Activated CD4-positive, alpha-beta T cell treated with anti-CD3 and anti-CD28 coated beads, Interleukin-2, amount 10 ng/mL, durations not matched to agents 7 days and 5 days (primary cell): ENCODE results near the gene SLC5A11. TPM values are rescaled to one million over a fixed set of nuclear protein-coding genes. Genes with fewer than 3 reads are reported as not detected.
"Not testable (repeated sequence)": the region's sequence is repeated elsewhere in the genome, so short reads cannot be mapped to it uniquely, and the experiment has no call there.

Source experiments
- CTCF ChIA-PET: fragments of 350-600 bp; sonication (Branson Sonifier 250); formaldehyde crosslinking; loops from one replicate; lab custom pipeline; 2021; ENCODE audit warnings: antibody characterized with exemption; lab: Charles Lee
- POLR2A ChIA-PET: fragments of 350-600 bp; sonication (Branson Sonifier 250); formaldehyde crosslinking; loops from one replicate; lab custom pipeline; 2021; ENCODE audit warnings: antibody characterized with exemption; lab: Charles Lee
- DNase-seq: peaks from one replicate; pipeline ENCODE4 v3.0.0-alpha.2; 2020
- H3K27ac Mint-ChIP-seq: one replicate; pipeline ENCODE4 v1.8.0; 2021; ENCODE audit warnings: mild to moderate bottlenecking, moderate library complexity, mixed read lengths
- H3K27me3 Mint-ChIP-seq: one replicate; pipeline ENCODE4 v1.8.0; 2021; ENCODE audit warnings: mixed read lengths
- H3K36me3 Mint-ChIP-seq: one replicate; pipeline ENCODE4 v1.8.0; 2021; ENCODE audit warnings: low read depth, mixed read lengths
- H3K4me1 Mint-ChIP-seq: one replicate; pipeline ENCODE4 v1.8.0; 2021; ENCODE audit warnings: mixed read lengths
- H3K4me3 Mint-ChIP-seq: one replicate; pipeline ENCODE4 v1.8.0; 2021; ENCODE audit warnings: mild to moderate bottlenecking, moderate library complexity, mixed read lengths
- H3K9me3 Mint-ChIP-seq: one replicate; pipeline ENCODE4 v1.8.0; 2021; ENCODE audit warnings: mixed read lengths
- total RNA-seq, 2 experiments: library from RNA; stranded (reverse); gene quantifications; one replicate each; pipeline ENCODE4 v1.2.3, GENCODE V29; 2021

Gene SLC5A11
- total RNA-seq, 2 experiments from 2014 or later, result not detected

DNA sequence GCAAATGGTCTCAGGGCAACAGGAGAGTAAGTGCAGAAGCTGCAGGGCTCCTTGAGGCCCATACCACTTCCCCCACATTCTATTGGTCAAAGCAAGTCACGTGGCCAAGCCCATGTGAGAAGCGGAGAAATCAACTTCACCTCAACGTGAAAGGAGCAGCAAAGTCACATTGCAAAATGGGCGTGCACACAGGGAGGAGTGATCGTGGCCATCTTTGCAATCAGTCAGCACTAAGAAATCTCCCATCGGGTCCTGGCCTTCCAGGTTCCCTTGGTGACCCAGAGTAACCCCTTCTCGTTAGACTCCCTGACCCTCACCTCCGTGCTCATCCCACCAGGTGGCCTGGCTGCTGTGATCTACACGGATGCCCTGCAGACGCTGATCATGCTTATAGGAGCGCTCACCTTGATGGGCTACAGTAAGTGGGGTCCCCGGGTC, 38.0 kb downstream of the SLC5A11 start:
- no peaks in the 10 kb centered on the region for H3K4me1 Mint-ChIP-seq
- POLR2A ChIA-PET, result no interaction called here
- H3K36me3 Mint-ChIP-seq, result no peaks in the 10 kb centered on the region
- peaks cover 9% of the 10 kb centered on the region for H3K27me3 Mint-ChIP-seq
- H3K27ac Mint-ChIP-seq, result no peak overlapping the region
- no peak overlapping the region for H3K4me3 Mint-ChIP-seq
- peaks cover 5% of the 10 kb centered on the region for H3K9me3 Mint-ChIP-seq
- CTCF ChIA-PET, result interaction anchor here (0.6 to 1.8 kb wide), 2 partner anchors 10 to 64 kb away, joined by 4 to 5 read pairs; no protein-coding TSS in a partner anchor
- no peak for DNase-seq

DNA sequence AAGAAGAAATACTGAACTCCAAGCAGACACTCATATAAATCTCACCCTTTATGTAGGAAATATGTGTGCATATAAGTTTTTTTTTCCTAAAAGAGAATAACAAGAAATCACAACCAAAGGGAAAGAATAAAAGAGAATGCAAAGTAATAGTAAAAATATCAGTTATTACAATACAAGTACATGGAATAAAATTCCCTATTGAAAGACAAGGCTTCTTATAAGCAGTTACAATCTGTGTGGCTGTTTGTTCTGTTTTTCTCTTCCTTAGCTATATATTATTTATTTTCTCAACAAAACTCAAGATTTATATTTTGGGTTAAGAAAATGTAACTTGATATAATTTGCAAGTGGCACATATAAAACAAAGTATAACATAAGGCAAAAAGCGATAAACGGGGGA, 41.7 kb downstream of the SLC5A11 start:
- no peak for DNase-seq
- H3K36me3 Mint-ChIP-seq, result no peaks in the 10 kb centered on the region
- H3K9me3 Mint-ChIP-seq, result no peaks in the 10 kb centered on the region
- ChIA-PET POLR2A (no interaction called here), CTCF (no interaction called here)
- H3K4me1 Mint-ChIP-seq, result no peaks in the 10 kb centered on the region
- H3K27ac Mint-ChIP-seq, result no peak overlapping the region
- H3K4me3 Mint-ChIP-seq, result no peak overlapping the region
- H3K27me3 Mint-ChIP-seq, result peaks cover 16% of the 10 kb centered on the region

DNA sequence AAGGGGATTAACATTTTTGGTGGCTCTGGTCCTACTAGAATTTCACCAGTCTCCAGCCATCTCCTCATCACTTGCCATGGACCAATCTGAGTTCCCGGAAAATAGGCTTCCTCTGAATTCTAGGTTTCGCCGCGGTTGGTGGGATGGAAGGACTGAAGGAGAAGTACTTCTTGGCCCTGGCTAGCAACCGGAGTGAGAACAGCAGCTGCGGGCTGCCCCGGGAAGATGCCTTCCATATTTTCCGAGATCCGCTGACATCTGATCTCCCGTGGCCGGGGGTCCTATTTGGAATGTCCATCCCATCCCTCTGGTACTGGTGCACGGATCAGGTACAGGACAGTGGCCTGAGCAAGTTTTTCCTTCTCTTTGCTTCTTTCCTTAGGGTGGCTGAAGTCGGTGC, 45.0 kb downstream of the SLC5A11 start:
- no peaks in the 10 kb centered on the region for H3K36me3 Mint-ChIP-seq
- no peak for DNase-seq
- H3K9me3 Mint-ChIP-seq, result no peaks in the 10 kb centered on the region
- ChIA-PET POLR2A (no interaction called here), CTCF (no interaction called here)
- no peak overlapping the region for H3K27ac Mint-ChIP-seq
- no peaks in the 10 kb centered on the region for H3K4me1 Mint-ChIP-seq
- H3K4me3 Mint-ChIP-seq, result no peak overlapping the region
- peaks cover 16% of the 10 kb centered on the region for H3K27me3 Mint-ChIP-seq

DNA sequence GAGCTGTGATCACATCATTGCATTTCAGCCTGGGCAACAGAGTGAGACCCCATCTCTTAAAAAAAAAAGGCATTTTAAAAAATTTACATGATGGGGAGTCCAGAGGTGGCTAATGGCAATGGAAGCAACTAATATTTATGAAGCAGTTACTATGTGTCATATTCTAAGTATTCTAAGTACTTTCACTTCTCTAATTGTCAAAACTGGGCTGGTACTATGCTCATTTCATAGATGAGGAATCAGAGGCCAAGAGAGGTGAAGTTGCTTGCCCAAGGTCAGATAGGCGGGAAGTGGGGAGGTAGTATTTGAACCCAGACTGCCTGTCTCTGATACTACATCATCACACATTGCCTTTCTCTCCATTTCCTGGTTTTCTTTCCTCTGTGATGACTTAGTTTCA, 50.7 kb downstream of the SLC5A11 start:
- no peak for DNase-seq
- Mint-ChIP-seq H3K9me3 (peaks cover 2% of the 10 kb centered on the region), H3K27me3 (peaks cover 4% of the 10 kb centered on the region), H3K4me3 (no peak overlapping the region), H3K27ac (no peak overlapping the region), H3K4me1 (no peaks in the 10 kb centered on the region), H3K36me3 (no peaks in the 10 kb centered on the region)
- ChIA-PET POLR2A (no interaction called here), CTCF (interaction anchor here (0.6 kb wide), 1 partner anchor 276 kb away, joined by 4 read pairs; no protein-coding TSS in a partner anchor)

DNA sequence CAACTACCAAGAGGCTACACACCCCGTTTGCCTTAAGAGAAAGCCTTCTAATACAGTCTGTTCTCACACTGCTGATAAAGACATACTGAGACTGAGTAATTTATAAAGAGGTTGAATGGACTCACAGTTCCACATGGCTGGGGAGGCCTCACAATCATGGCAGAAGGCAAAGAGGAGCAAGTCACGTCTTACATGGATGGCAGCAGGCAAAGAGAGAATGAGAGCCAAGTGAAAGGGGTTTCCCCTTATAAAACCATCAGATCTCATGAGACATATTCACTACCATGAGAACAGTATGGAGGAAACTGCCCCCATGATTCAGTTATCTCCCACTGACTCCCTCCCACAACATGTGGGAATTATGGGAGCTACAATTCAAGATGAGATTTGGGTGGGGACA, 51.8 kb downstream of the SLC5A11 start:
- CTCF ChIA-PET, POLR2A ChIA-PET, H3K27me3 Mint-ChIP-seq, H3K27ac Mint-ChIP-seq, H3K4me3 Mint-ChIP-seq, H3K36me3 Mint-ChIP-seq, H3K4me1 Mint-ChIP-seq, H3K9me3 Mint-ChIP-seq, DNase-seq: not testable (repeated sequence)

DNA sequence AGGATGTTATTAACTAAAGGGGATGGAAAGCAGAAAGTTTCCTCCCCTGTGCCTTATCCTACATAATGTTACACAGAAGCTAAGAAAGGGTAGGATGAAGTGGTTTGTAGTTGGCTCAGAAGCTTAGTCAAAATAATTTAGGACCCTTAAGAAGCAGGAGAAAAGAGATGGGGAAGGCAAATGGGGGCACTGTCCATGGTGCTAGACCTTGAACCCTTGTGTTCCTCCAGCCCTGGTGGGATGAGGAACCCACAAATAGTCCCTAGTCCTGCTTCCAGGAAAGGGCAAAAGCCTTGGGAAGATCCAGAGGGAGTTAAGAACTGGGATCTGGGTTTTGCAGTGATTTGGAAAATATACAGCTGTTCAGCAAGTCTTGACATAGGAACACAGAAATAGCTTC, 54.5 kb downstream of the SLC5A11 start:
- Mint-ChIP-seq H3K36me3 (no peaks in the 10 kb centered on the region), H3K4me3 (no peak overlapping the region), H3K4me1 (no peaks in the 10 kb centered on the region), H3K27me3 (peaks cover 7% of the 10 kb centered on the region), H3K9me3 (peaks cover 2% of the 10 kb centered on the region), H3K27ac (no peak overlapping the region)
- CTCF ChIA-PET, result interaction anchor here (1.2 kb wide), 1 partner anchor 62 kb away, joined by 4 read pairs; no protein-coding TSS in a partner anchor
- DNase-seq, result no peak
- POLR2A ChIA-PET, result no interaction called here

DNA sequence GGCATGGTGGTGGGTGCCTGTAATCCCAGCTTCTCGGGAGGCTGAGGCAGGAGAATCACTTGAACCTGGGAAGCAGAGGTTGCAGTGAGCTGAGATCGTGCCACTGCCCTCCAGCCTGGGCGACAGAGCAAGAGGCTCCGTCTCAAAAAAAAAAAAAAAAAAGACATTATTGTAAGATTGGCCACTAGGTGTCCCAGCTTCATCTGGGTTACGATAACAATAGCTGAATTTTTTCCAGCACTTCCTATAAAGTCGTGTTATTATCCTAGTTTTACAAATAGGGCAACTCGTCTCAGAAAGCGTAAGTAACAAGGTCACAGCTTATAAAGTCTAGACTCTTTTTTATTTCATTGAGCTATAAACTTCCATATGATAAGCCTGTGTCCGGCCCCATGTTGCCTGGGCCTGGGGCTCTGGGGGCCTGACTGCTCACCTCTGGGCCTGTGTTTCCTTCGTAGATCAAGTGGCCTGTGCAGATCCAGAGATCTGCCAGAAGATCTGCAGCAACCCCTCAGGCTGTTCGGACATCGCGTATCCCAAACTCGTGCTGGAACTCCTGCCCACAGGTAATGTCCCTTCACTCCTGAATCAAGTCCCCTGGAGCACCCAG, 60.5 kb downstream of the SLC5A11 start:
- H3K4me1 Mint-ChIP-seq, result no peaks in the 10 kb centered on the region
- H3K27me3 Mint-ChIP-seq, result peaks cover 4% of the 10 kb centered on the region
- H3K4me3 Mint-ChIP-seq, result no peak overlapping the region
- ChIA-PET POLR2A (interaction anchor here (0.7 kb wide), 1 partner anchor 11 kb away, joined by 10 read pairs; no protein-coding TSS in a partner anchor), CTCF (interaction anchor here (0.7 to 0.8 kb wide), 2 partner anchors 145 to 303 kb away, joined by 3 to 4 read pairs; no protein-coding TSS in a partner anchor)
- H3K36me3 Mint-ChIP-seq, result no peaks in the 10 kb centered on the region
- no peak for DNase-seq
- H3K27ac Mint-ChIP-seq, result no peak overlapping the region
- H3K9me3 Mint-ChIP-seq, result no peaks in the 10 kb centered on the region

DNA sequence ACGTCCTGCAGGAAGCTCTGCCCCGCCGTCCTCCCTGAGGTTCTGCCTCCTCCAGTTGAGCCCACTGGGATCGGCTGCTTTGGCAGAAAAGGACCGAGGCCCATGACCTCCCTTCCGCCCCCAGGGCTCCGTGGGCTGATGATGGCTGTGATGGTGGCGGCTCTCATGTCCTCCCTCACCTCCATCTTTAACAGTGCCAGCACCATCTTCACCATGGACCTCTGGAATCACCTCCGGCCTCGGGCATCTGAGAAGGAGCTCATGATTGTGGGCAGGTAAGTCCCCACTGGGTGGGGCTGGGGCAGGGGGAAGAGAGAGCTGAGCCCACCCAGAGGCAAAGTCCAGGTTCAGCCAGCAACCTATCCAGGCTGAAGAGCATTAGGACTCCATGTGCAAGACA, 61.1 kb downstream of the SLC5A11 start:
- DNase-seq, result no peak
- Mint-ChIP-seq H3K36me3 (no peaks in the 10 kb centered on the region), H3K27ac (no peak overlapping the region), H3K27me3 (peaks cover 4% of the 10 kb centered on the region), H3K4me1 (no peaks in the 10 kb centered on the region), H3K9me3 (no peaks in the 10 kb centered on the region), H3K4me3 (no peak overlapping the region)
- ChIA-PET CTCF (interaction anchor here (0.7 kb wide), 1 partner anchor 304 kb away, joined by 4 read pairs; no protein-coding TSS in a partner anchor), POLR2A (interaction anchor here (0.7 kb wide), 1 partner anchor 11 kb away, joined by 10 read pairs; no protein-coding TSS in a partner anchor)

DNA sequence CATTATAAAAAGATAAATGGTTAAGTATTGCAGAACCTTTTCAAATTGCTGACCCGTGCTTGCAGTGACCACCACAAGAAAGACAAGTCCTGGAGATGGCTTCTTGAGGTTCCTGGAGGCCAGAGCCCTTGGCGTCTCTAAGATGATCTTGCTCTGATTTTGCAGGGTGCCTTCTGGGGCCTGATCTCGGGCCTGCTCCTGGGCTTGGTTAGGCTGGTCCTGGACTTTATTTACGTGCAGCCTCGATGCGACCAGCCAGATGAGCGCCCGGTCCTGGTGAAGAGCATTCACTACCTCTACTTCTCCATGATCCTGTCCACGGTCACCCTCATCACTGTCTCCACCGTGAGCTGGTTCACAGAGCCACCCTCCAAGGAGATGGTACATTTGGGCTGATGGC, 63.0 kb downstream of the SLC5A11 start:
- H3K9me3 Mint-ChIP-seq, result no peaks in the 10 kb centered on the region
- H3K27ac Mint-ChIP-seq, result no peak overlapping the region
- POLR2A ChIA-PET, result no interaction called here
- DNase-seq, result no peak
- no peak overlapping the region for H3K4me3 Mint-ChIP-seq
- no peaks in the 10 kb centered on the region for H3K4me1 Mint-ChIP-seq
- H3K36me3 Mint-ChIP-seq, result no peaks in the 10 kb centered on the region
- CTCF ChIA-PET, result interaction anchor here (0.6 to 1.4 kb wide), 2 partner anchors 394 to 986 kb away, joined by 3 read pairs; no protein-coding TSS in a partner anchor
- peaks cover 4% of the 10 kb centered on the region for H3K27me3 Mint-ChIP-seq

DNA sequence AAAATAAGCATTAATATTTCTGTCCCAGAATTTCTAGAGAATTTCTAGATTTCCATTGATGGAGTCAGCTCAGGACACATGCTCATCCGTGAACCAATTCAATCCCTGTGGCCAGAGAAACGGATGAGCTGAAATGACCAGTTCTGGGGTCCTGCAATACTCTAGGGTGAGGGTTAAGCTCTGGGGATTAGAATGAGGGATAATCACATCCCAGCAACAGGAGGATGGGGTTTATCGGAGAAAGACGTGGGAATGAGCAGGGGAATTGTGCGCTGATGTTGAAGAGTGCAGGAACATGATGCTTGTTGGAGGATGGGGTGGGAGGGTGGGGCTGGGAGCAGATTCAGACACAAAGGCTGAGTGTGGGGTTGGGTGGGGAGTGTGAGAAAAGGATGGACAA, 64.1 kb downstream of the SLC5A11 start:
- no peak for DNase-seq
- no peak overlapping the region for H3K4me3 Mint-ChIP-seq
- ChIA-PET POLR2A (no interaction called here), CTCF (interaction anchor here (0.6 to 1.4 kb wide), 5 partner anchors 39 to 1258 kb away, joined by 3 read pairs; no protein-coding TSS in a partner anchor)
- H3K36me3 Mint-ChIP-seq, result no peaks in the 10 kb centered on the region
- H3K9me3 Mint-ChIP-seq, result no peaks in the 10 kb centered on the region
- H3K4me1 Mint-ChIP-seq, result no peaks in the 10 kb centered on the region
- no peak overlapping the region for H3K27ac Mint-ChIP-seq
- no peaks in the 10 kb centered on the region for H3K27me3 Mint-ChIP-seq

DNA sequence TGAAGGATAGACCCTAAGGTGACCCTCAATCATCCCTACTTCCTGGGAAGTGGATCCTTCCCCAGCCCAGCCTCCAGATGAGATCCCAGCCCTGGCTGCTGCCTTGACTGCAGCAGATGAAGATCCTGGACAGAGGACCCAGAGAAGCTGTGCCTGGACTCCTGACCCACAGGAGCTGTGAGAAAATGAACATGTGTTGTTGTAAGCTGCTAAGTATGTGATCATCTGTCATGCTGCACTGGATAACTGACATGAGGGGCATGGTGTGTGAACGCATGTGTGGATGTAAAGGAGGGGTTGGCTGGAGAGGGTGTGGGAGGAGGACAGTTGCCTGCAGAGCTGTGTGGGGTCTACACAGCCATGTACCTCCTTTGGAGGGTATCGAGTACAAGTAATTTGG, 69.3 kb downstream of the SLC5A11 start:
- ChIA-PET CTCF (interaction anchor here (0.6 kb wide), 1 partner anchor 89 kb away, joined by 5 read pairs; no protein-coding TSS in a partner anchor), POLR2A (no interaction called here)
- Mint-ChIP-seq H3K27ac (no peak overlapping the region), H3K4me3 (no peak overlapping the region), H3K4me1 (no peaks in the 10 kb centered on the region), H3K9me3 (no peaks in the 10 kb centered on the region), H3K36me3 (peaks cover 10% of the 10 kb centered on the region), H3K27me3 (no peaks in the 10 kb centered on the region)
- DNase-seq, result no peak

DNA sequence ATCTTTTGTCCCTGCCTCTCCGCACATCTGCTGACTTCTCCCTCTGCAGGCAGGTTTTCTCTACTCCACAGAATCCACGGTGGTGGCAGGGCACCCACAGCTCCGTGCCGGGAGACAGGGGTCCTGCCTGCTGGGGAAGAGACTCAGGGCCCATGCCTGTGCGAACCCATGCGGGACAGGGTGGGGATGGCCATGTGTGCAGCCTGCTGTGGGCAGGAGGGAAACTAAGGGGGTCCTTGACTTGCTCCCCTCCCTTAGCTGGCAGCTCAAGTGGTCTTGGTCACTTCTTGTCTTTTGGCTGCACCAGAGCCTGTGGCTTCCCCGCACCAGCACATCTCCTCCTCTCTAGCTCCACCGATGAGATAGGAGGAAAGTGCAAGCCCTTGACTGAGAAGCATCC, 69.8 kb downstream of the SLC5A11 start:
- H3K27me3 Mint-ChIP-seq, result no peaks in the 10 kb centered on the region
- no peaks in the 10 kb centered on the region for H3K9me3 Mint-ChIP-seq
- ChIA-PET POLR2A (no interaction called here), CTCF (no interaction called here)
- no peak for DNase-seq
- H3K27ac Mint-ChIP-seq, result no peak overlapping the region
- no peaks in the 10 kb centered on the region for H3K4me1 Mint-ChIP-seq
- peaks cover 11% of the 10 kb centered on the region for H3K36me3 Mint-ChIP-seq
- H3K4me3 Mint-ChIP-seq, result no peak overlapping the region

DNA sequence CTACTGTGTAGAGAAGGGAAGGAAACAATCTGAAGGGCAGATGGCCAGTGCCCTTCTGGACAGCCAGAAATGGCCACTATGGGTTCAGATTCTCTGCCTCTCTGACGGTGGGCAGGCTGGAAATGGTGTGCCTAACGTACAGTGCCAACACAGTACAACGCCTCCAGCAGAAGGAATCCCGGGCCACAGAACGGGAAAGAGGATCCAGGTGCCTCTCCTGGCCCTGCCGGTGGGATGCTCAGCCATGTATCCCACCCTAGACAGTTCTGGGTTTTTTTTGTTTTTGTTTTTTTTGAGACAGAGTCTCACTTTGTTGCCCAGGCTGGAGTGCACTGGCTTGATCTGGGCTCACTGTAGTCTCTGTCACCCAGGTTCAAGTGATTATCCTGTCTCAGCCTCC, 71.5 kb downstream of the SLC5A11 start:
- Mint-ChIP-seq H3K27me3 (no peaks in the 10 kb centered on the region), H3K36me3 (peaks cover 23% of the 10 kb centered on the region), H3K9me3 (no peaks in the 10 kb centered on the region), H3K27ac (no peak overlapping the region), H3K4me1 (peaks cover 6% of the 10 kb centered on the region), H3K4me3 (no peak overlapping the region)
- CTCF ChIA-PET, result interaction anchor here (1.5 kb wide), 1 partner anchor 47 kb away, joined by 3 read pairs; no protein-coding TSS in a partner anchor
- no peak for DNase-seq
- POLR2A ChIA-PET, result no interaction called here
